HEK293T (cell line): ENCODE results near the gene TRMT11.
"Not testable (repeated sequence)": the region's sequence is repeated elsewhere in the genome, so short reads cannot be mapped to it uniquely, and the experiment has no call there.

Experiments used
- BHLHE40 ChIP-seq: fragments of 450-650 bp; IDR thresholded peaks from 2 replicates; pipeline ENCODE4 v1.6.1; 2016; ENCODE audit warnings: mild to moderate bottlenecking, moderate library complexity, borderline replicate concordance
- CTBP1 ChIP-seq: fragments of 450-650 bp; IDR thresholded peaks from 2 replicates; pipeline ENCODE4 v1.6.1; 2016; ENCODE audit warnings: borderline replicate concordance
- FOXA1 ChIP-seq: fragments of 450-650 bp; IDR thresholded peaks from 2 replicates; pipeline ENCODE4 v1.6.1; 2016; ENCODE audit warnings: mild to moderate bottlenecking
- SP1 ChIP-seq: fragments of 450-650 bp; IDR thresholded peaks from 2 replicates; pipeline ENCODE4 v1.6.1; 2017
- TARDBP ChIP-seq: fragments of 450-650 bp; IDR thresholded peaks from 2 replicates; pipeline ENCODE4 v1.6.1; 2016
- ZNF384 ChIP-seq: fragments of 450-650 bp; IDR thresholded peaks from 2 replicates; pipeline ENCODE4 v1.6.1; 2016

GRCh38 chr6:126058085-126058484 lies 71.7 kb downstream of the TRMT11 start:
- TF ChIP-seq TARDBP, FOXA1, SP1, CTBP1, ZNF384, BHLHE40: not testable (repeated sequence)
